ENCODE measurements around the gene LHPP.

LHPP gene

DNA sequence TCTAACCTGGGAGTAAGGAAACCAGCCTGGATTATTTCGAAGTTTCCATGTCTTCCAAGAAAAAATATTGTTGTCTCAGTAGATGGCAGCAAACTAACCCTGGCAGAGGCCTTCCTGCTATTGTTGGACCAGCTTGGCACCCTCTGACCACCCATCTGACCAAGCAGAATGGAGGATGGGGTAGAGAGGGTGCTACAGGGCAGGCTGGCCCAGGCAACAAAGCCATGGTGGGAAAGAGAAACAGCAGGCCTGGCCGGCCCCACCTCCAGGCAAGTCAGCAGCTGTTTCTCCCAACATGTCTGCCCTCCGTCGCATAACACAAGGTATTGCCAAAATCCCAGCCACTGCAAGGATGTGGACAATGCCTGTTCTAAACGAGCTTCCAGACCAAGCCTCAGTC, 187.6 kb downstream of the LHPP start:
- DNase-seq = no peak

DNA sequence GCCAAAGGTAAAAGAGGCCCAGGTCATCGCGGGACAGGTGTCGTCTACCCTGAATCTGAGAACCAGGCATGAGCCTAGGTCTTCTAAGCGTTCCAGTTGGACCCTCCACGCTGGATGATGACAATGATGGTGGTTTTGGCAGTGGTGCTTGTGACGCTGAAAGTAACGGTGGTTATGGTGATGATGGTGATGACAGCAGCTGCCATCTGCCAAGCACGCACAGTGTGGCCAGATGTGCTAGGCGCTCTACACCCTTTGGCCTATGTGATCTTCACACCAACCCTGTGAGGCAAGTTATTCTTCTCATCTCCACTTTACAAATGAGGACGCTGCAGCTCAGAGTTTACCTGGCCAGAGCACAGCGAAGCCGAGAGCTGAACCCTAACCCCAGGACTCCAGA, 188.6 kb downstream of the LHPP start:
- DNase-seq = no peak

DNA sequence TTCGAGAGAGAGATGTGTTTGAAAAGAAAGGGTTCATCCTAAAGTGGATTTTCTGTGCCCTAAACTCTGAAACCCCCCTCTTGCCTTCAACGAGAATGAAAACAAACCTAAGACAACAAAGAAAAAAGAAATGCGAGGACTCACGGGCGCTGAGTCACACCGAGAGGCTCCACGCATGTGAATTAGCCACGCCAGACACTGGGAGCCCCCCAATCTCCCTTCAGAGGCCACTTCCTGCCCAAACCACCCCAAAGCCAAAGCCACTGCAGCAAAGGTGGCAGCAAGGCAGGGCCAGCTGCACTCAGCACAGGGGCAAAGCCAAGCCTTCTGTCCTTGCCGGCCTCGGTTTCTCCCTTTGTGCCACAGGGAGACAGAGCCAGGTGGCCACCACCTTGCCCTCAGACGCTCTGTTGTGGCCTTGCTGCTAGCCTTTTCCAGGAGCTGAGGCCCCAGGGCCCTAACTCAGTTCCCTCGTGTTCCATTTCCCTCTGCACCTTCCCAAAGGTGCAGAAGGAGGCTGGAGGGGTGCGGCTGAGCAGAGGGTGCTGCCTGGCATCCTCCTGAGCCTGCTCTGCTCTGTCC, 189.3 kb downstream of the LHPP start:
- peak; percentile 67 for DNase-seq

DNA sequence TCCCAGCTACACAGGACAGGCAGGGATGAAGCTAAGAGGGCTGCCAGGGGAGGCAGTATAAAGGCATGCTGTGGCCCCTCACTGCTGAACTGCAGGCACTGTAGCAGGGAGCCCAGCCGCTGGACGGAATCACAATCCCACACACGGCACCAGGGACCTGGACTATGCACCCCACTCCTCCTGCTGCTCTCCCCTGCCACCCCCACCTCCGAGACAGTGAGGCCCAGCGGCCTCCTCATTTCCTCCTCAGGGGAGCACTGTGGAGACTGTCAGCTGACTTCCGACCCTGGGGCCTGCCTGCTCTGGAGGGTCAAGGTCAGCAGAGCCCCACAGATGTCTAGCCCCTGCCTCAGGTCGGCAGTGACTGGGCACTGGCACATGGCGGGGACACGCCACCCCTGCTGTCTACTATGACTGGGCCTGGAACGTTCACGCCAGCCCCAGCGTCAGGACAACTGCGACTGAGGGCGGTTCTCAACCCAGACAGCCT, 189.8 kb downstream of the LHPP start:
- no peak for DNase-seq

DNA sequence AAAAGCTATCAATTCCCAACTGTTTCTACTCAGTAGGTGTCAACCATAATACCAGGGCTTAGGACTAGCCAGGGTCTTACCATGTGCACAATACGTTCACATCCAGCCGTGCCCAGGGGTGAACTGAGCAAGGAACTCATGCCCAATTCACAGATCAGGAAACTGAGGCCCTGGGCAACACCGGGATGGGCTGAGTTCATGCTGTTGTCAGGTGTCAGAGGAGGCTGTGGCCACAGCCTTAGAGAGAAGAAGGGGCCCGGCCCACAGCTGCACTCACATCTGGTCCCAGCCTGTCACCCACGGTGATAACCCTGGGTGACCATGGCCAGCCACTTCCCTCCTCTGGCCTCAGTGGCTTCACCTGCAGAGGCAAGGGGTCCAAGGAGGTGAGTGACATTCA, 190.6 kb downstream of the LHPP start:
- DNase-seq = no peak

DNA sequence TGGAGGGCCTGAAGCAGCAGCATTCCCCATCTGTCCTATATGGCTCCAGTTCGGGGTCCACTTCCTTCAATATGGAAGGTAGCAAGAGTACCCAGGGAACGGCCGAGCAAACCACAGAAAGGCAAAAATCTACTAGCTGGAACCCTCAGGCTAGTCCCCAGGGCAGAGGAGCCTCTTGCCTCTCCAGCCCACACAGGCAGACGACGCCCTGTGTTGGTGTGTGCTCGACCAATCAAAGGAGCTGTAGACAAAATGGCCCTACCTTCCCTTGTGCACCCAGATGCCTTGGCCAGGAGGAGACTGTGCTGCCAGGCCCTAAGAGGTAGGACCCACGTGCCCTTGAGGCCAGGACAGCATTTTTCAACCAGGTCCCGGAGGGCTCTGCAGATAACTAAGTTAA, 191.1 kb downstream of the LHPP start:
- no peak for DNase-seq

DNA sequence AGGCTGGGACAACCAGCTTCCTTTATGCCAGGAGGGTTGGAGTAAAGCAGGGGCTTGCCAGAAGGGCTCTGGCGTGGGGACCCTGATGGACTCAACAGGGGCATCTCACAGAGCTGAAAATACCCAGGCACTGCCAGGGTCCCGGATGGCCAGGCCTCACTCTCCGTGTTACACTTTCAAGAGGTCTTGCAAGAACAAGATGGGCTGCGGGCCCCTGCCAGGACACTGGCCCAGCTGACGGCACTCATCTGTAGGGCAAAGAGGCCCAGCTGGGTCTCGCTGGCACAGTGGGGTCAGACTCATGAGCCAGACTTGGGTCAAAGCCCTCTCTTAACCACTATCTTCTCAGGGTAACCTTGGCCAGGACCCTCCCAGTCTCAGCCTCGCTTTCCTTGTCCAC, 191.7 kb downstream of the LHPP start:
- DNase-seq = no peak

DNA sequence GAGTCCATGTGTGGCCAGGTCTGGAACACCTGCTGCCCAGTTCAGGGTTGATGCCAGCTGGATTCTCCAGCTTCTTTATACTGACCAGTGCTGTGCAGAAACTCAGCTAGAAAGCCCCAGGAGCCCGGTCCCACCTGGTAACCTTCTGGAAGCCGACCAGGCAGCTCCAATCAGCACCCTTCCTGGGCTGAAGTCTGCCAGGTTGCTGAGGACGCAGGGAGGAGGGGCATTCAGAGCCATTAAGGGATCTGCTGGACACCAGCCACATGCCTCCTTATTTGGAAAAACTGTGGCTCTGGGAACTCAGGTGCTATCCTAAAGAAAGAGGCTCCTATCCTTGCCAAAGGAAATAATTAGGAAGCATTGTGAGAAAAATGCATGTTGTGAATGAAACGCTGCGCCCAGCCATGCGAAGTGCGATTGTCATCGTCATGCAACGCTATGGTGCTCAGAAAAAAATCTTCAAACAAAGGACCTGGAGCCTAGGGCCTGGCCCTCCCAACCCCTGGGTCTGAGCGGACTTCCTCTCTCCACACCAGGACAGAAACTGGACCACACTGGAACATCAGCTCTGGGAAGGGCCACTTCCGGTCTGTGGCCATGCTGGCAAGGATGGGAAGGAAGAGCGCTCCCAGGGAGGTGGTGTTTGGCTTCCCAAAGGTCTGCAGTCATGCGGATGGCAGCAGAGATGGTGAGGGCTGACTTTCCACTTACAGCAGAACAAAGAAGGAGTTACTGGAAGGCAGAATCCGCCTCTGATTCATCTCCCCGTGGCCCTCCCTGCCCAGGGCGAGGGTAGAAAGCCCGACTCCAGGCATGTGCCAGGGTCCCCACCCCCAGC, 192.4 kb downstream of the LHPP start:
- no peak for DNase-seq

DNA sequence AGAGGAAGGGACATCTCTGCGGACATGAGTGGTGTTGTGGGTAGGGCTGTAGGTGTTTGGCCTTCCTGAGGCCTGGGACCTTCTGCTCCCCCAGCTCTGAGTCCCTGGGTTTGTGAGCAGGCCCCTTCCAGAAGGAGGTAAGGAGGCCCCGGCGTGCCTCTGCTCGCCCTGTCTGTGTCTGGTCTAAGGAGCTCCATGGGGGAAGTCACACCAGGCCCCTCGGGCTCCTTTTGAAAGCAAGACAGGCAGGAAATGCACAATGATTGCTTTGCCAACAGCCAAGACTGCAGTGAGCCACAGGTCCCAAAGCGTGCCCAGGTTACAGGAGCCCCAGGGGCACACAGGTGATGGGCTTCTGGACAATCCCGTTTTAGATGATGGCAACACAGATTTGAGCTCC, 193.1 kb downstream of the LHPP start:
- DNase-seq = no peak

DNA sequence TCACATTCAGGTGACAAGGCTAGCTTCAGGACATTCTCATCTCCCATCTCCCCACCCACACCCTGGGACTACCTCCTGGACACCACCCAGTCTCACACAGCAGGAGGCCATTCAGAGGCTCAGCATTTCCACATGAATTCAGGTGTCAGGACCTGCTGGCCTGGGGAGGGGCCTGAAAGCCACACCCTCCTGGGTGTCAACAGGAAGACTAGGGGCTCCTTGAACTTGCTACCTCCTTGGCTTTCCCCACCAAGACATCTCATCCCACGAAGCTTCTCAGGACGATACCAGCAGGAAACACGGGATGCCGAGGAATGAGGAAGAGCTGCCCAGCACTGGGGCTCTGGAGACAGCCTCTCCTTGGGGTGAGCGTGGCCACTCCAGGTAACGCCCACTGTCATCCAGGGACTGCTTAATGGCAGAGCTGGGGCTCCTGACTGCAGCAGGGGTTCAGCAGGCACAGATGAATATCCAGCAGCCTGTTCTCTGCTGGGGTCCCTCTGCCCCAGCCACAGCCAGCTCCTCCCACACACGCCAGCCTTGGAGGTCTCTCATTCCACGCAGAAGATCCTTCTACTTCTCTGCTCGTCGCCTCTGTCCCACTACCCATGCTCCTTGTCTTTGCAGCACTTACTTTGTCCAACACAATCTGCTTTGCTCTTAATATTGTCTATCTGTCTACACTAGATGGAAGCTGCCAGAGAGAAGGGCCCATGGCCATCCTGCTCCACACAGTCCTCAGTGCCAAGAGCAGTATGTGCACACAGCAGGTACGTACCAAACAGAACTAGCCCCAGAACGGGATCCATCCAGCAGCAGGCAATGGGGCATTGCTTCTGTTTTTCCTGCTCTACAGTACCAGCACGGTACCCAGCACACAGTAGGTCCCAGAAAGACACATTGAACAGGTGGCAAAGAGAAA, 193.8 kb downstream of the LHPP start:
- no peak for DNase-seq

DNA sequence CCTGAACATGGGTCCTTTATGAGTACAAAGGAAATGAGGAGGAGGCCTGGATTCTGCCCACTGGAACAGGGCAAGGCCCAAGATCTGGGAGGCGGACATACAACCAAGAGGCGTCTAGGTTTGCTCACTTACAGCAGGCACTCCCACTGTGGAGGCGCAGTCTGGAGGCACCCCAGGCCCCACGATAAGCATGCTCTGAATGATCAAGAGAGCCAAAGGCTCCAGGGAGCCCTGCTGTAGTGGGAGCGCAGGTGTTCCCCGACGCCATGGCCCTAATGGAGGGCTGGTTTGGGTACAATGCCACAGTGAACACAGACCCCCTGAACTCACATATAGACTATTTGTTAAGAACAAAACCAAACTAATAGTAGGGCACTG, 194.5 kb downstream of the LHPP start:
- DNase-seq = no peak

DNA sequence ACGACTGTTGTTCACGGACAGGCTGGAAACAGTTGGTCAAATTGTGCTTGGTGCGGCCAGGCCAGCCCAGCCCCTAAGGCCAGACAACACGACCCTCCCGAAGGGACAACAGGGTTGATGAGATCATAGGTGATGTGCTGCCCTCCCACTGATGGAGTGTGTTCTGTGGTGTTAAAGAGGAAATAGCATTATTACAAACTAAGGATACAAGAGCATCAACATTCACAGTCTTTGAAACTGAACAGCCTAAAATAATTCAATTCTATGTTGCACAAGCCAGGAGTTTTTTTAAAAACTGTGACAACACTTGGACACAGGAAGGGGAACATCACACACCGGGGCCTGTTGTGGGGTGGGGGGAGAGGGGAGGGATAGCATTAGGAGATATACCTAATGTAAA, 194.9 kb downstream of the LHPP start:
- no peak for DNase-seq

DNA sequence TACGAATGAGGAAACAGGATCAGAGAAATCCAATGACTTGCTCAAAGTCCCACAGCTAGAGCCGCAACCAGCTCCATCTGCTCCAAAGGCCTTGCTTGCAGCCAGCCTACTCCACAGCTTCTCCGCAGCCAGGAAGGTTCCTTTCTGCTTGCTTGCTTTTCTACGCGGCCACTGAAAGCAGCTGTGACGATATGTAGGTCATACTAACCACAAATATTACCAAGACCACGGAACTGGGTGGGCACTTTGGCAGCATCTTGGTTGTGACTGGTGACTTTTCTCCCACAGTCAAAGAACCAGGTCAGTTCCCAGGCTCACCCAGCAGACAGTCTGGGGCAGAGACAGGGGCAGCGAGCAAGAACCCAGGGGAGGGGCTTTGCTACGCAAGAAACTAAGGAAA, 196.2 kb downstream of the LHPP start:
- DNase-seq = no peak

DNA sequence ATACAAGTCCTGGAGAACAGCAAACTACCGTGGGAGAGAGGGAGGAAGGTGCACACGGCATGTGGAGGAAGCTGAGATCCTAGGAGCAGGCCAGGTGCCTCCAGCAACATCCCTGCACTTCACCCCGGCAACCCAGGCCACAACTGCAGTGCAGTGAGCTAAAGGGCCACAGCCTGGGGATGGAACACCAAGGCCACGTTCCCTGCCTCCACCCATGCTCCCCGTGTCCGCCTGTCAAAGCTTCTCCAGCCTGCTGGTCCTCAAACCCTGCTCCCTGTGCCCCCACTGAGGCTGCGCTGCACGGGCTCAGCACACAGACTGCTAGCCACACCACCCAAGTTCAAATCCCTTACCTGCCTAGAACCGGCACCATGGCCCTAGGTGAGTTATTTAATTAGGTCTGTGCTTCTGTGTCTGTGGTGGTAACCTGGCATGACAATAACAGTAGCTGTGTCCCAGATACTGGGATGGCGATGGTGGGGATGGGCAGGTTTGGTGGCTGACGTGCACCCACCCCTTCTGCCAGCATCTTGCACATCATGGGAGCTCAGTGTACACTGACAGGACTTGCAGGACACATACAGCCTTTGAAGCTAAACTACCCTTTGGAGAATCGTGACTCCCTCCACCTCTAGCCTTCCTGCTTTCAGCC, 197.1 kb downstream of the LHPP start:
- no peak for DNase-seq

DNA sequence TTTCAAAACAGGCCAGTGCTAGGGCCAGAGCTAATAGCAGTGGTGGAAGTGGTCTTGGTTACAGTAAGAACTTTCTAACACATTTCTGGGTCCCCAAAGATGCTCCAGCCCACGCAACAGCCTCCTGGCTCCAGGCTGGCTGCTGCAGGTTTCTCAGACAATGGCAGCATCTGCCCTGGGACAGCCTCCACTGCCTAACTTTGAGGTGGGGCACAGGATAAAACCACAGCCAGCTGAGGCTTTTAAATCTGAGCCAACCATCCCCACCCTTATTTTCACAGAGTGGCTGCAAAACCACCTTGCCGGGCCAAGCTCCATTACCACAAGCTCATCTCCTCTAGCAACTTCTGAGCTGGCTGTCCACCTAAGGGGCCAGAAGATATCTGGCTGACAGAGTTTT, 197.8 kb downstream of the LHPP start:
- no peak for DNase-seq

DNA sequence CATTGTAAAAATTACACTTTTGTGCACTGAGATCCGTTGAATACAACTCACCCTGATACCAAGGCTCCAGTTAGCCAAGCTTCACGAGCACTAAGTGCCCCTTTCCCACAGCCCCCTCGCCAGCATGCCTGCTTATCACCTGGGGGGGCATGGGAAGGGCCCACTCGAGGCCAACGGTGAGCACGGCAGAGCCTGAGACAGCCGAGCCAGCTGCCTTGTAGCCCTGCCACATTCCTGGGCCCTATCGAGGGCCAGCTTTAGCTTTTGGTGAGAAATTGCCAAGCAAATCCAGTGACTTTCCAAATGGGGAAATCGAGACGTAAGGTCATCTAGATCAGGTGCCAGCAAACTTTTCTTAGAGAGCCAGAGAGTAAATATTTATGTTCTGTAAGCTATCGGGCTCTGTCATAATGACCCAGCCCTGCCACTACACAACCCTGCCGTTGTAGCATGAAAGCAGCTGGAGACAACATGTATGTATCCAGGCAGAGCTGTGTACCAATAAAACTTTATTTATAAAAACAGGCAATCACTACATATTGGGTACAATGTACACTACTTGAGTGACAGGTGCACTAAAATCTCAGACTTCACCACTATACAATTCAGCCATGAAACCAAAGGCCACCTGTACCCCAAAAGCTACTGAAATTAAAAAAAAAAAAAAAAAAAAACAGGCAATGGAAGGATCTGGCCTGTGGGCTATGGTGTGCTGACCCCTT, 198.9 kb downstream of the LHPP start:
- DNase-seq = no peak

DNA sequence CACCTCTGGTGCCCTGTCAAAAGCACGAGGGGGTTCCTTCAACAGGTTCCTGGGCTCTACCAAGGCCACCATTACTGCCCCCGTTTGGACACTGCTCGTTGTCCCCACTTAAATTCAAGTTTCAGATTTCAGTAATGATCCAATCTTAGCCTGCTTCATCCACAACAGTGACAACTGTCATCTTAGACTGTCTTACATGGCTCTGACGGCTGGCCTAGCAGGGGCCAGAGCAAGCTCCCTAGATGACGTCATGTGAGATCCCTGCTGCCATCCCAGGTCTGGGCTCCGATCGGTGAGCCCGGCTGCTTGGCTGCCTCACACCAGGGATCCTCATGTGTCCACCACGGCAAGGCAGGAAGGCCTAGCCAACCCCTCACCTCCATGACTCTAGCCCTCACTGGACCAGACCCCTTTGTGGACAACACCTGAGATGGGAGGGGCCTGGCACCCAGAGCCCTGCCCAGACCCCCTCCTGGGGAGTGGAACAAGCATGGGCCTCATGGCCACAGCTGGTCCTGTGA, 200.1 kb downstream of the LHPP start:
- DNase-seq = no peak

DNA sequence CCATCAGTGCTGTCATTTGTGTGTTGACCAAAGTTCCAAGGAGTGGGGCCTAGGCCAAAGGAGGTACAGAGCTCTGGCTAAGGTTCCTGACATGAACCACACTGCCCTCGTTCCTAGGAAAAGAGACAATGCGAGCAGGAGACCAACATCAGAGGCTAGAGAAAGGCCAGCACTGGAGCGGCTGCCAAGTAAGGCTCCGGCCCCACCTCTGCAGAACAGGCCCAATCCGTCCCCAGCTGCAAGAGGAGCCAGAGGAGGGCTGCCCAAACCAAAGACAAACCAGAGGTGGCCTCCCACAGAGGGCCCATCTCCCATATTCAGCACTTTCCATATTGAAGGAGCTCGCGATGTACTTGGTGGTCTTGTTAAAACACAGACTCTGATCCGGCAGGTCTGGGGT, 201.6 kb downstream of the LHPP start:
- DNase-seq = no peak

Data from activated T-cell treated with anti-CD3 and anti-CD28 coated beads, Interleukin-2, amount 50 U/mL, for 1 hour (primary cell).